ENCODE results near the gene GPBAR1.

GPBAR1 gene

DNA sequence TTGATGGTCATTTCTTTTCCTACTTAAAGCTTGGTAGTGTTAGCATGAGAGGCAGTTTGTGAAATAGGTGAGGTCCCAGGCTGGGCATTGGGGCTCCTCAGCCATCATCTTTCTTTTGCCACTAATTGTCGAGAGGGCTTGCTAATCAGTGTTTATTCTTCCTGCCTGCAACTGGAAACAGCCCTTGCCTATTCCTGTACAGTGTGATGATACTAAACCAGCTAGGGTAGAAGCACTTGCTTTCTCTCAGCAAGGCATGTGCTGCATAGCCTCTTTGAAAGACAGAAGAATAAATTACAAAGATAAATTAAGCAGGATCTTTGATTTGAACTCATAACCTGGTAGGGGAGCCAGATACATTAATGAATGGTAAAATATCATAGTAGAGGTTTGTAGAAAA lies 16.6 kb upstream of the GPBAR1 start:
- no peak for DNase-seq (ENCODE audit: low read depth in 2 of 2)

GRCh38 chr2:218244665-218245064 lies 16.1 kb upstream of the GPBAR1 start:
- DNase-seq (ENCODE audit: low read depth in 2 of 2): no peak

DNA sequence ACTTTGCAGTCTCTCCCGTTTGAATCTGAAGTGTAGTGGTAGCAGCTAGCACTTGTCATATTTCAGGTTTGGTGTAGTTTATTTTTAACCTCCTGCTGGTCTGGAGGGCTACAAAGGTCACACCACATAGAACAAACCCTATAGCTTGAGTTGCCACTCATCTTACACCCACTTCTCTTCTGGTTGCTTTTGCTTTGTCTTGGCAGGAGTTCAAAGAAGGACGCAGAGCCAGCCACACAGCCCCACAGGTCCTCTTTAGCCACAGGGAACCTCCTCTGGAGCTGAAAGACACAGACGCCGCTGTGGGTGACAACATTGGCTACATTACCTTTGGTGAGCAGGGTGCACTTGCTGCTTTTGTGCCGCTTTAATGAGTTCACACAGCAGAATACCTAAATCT lies 15.6 kb upstream of the GPBAR1 start:
- DNase-seq (ENCODE audit: low read depth in 2 of 2): no peak

DNA sequence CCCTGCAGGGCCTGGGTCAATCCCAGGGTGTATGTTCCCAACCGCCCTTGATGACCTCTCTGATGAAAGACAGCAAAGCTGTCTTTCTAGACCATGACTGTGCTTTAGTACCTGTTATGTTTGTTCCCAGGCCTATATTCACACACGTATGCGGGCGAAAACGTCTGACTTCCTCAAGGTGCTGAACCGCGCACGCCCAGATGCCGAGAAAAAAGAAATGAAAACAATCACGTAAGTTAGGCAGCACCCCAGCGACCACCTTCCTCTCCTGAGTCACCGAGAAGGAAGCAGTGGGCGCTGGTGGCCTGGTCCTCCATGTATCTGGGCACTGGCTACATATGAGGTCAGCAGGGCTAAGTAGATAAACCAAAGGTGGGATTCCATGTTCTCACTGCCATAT lies 11.1 kb upstream of the GPBAR1 start:
- DNase-seq (ENCODE audit: low read depth in 2 of 2): no peak

DNA sequence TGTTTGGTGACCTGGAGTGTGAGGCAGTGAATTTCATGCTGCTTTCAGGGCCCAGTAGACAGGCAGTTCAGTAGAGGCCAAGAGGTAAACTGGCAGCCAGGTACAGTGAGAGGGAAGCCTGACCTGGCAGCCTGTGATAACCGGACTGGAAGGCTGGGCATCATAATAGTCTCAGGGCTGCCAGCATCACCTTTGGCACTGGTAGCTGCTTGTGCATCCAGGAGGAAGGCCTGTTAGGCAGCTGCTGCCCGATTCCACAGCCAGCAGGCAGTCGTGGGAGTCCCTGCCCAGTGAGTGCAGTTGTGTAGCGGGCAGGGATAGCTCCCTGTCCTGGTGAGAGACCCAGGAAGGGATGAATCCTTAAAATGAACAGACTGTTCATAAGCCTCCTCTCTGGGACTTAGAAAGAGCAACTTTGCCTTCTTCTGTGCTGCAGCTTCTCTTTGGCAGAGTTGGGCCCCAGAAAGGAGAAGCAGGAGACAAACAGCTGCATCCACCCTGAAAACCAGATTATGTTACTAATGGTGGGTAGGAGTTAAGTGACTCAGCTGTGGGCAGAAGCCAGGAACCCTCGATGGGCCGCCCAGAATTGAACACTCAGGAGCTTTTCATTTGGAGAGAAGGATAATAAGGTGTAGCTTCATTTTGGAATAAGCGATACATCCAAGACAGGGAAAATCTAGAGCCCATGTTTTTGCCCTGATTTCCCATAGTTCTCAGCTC lies 8.1 kb upstream of the GPBAR1 start:
- no peak for DNase-seq (ENCODE audit: low read depth in 2 of 2)

DNA sequence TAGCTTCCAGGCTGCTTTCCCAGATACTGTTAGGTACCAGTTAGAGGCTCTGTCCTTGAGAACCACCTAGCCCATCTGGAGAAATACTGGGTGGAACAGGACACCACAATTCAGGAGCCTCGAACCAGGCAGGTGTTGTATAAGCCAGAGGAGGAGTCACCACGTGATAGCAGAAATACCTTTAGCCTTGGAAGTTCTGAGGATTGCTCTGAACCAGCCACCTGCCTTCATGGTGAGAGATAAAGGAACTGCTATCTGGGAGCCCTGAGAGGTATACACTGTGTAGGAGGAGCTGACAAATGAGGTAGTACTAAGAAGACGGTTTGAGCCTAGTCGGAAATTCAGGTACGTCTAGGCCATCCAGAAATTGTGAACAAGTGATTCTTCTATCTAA lies 7.6 kb upstream of the GPBAR1 start:
- DNase-seq (ENCODE audit: low read depth in 2 of 2): no peak

- no peak for DNase-seq (ENCODE audit: low read depth in 2 of 2)
These were observed 5.4 kb upstream of the GPBAR1 start for GRCh38 chr2:218255446-218255845.

DNA sequence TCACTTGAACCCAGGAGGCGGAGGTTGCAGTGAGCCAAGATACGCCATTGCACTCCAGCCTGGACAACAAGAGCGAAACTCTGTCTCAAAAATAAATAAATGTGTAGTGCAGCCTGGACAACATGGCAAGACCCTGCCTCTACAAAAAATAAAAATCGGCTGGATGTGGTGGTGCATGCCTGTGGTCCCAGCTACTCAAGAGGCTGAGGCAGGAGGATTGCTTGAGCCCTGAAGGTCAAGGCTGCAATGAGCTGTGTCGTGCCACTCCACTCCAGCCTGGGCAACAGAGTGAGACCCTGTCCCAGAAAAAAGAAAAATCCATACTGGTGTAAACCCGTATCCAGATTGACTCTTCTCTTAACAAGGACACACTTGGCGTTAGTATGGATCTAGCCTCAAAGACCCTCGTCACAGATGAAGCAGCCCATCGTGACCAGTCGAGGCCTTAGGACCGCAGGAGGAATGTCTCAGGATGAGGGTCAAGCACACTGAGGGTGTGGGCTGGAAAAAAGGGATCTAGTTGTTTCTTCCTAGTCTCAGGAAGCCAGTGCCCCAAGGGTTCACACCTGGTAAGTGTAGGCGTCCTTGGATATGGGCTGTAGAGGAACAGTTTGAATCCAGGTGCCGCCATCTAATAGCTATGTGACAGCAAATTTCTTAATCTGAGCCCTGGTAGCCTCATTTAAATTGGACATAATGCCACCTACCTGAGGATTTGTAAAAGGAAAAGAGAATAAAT lies 4.0 kb upstream of the GPBAR1 start:
- DNase-seq (ENCODE audit: low read depth in 2 of 2): no peak

- DNase-seq (ENCODE audit: low read depth in 2 of 2): peak; percentile 41 to 49
These were observed 3.3 kb upstream of the GPBAR1 start for GRCh38 chr2:218257390-218257981.

DNA sequence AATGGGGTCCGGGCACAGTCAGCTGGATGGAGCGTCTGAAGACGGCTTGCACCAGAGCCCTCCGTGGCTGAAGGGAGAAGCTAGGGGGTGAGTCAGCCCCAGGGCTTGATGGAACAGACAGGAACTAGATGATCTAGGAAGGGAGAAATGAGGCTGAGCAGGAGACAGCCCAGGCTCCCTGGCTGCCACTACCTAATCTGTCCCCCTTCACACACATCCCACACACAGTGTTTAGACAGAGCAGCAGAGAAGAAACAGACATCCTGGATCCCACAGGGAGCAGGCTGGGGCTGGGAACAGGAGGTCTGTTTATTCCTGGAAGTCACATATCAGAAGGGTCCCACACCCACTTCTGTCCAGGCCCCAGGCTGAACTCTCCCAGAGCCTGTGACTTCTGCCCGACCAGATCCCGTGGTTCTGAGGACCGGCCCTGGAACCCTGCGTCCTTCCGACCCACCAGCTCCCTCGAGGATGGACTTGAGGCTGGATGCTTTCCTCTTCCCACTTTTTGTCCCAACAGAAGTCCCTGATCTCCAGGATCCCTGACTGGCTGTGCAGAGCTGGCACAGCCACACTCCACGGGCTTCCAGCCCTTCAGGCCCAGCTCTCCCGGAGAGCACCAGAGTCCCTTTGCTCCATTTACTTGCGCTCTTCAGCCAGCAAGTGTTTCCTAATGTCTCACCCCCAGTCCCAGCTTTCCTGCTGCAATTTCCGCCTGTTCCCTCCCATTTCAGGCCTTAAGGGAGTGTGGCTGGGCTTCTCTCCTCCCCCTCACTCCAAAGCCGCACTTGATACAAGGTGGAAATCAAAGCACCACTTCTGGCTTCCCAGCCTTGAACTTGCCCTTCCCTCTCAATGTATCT lies 1.5 kb upstream of the GPBAR1 start:
- no peak for DNase-seq (ENCODE audit: low read depth in 2 of 2)

DNA sequence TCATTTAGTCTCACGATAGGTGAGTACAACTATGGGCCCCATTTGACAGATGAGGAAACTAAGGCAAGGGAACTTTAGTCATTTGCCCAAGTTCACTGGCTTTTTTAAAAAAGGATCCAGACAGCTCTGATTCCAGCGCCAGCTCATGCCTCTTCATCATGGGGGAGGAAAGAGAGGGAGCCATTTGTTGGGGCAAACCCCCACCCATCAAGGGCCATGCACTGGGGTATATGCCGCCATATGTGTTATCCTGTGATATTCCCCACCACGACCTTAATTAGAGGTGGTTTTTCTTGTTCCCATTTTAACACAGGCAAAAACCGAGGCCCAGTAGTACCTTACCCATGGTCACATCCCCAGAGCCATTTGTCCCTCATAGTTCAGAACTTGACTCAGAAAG lies 649 bp upstream of the GPBAR1 start:
- no peak for DNase-seq (ENCODE audit: low read depth in 2 of 2)

- DNase-seq (ENCODE audit: low read depth in 2 of 2): no peak
These were observed 815 bp downstream of the GPBAR1 start for GRCh38 chr2:218261423-218262236.

GRCh38 chr2:218262237-218262600 lies 1.4 kb downstream of the GPBAR1 start:
- no peak for DNase-seq (ENCODE audit: low read depth in 2 of 2)

DNA sequence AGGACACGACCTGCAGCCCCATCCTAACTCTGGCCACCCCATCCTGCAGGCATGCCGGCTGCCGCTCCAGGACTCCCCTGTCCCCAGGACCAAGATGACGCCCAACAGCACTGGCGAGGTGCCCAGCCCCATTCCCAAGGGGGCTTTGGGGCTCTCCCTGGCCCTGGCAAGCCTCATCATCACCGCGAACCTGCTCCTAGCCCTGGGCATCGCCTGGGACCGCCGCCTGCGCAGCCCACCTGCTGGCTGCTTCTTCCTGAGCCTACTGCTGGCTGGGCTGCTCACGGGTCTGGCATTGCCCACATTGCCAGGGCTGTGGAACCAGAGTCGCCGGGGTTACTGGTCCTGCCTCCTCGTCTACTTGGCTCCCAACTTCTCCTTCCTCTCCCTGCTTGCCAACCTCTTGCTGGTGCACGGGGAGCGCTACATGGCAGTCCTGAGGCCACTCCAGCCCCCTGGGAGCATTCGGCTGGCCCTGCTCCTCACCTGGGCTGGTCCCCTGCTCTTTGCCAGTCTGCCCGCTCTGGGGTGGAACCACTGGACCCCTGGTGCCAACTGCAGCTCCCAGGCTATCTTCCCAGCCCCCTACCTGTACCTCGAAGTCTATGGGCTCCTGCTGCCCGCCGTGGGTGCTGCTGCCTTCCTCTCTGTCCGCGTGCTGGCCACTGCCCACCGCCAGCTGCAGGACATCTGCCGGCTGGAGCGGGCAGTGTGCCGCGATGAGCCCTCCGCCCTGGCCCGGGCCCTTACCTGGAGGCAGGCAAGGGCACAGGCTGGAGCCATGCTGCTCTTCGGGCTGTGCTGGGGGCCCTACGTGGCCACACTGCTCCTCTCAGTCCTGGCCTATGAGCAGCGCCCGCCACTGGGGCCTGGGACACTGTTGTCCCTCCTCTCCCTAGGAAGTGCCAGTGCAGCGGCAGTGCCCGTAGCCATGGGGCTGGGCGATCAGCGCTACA lies 2.1 kb downstream of the GPBAR1 start:
- DNase-seq (ENCODE audit: low read depth in 2 of 2): no peak

- DNase-seq (ENCODE audit: low read depth in 2 of 2): no peak
These were observed 3.2 kb downstream of the GPBAR1 start for GRCh38 chr2:218263817-218264641.

DNA sequence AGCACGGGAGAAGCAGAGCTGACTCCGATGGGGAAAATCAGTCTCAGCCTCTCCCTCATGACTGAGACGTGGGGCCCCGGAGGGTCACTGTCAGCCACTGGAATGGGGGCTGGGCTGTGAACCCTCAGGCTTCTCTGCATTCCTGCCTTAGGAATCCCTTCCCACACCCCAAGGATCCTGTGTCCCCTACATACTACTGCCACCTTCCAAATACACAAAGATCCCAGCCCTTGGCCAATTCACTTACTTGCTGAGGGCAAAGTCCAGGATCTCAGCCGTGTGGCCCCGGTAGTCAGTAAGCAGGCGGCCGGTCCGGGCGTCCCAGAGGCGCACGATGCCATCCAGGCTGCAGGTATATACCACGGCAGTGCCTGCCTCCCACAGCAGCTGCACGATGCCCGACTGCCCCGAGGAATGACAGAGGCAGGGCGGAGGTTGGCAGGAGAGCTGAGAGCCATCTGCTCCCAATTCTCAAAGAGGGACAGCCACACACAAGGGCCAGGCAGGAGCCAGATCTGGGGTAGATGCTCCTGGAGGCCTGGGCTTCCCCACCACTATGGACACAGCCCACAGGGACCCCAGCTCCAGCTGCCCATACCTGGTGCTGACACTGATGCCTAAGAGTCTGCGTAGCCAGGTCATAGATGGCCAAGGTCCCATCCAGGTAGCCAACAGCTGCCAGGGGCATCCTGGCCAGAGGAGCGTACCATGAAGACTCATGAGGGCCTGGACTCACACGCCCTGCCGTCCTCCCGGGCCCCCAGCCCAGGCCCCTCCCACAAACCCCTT lies 4.2 kb downstream of the GPBAR1 start:
- DNase-seq (ENCODE audit: low read depth in 2 of 2): no peak

DNA sequence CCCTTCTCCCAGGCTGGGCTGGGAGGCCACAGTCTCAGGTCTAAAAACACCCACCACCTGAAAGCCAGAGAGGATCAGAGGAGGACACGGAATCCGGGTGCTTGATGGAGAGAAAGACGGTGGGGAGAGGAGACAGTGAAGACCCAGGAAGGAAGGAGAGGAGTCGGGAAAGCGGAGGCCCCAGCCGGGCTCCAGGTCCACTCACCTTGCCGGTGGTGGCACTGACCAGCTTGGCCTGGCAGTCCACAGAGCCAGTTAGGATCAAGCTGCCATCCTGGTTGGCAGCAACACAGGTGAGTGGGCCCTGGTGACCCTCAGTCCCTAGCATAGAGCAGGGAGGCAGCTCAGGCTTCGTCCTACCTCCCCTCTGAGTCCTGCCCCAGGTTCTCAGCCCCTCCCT lies 4.8 kb downstream of the GPBAR1 start:
- no peak for DNase-seq (ENCODE audit: low read depth in 2 of 2)

GRCh38 chr2:218266316-218266979 lies 5.6 kb downstream of the GPBAR1 start:
- no peak for DNase-seq (ENCODE audit: low read depth in 2 of 2)
